ENCODE data around the gene SRCAP. TPM values are rescaled to one million over a fixed set of nuclear protein-coding genes. Genes with fewer than 3 reads are reported as not detected.

SRCAP gene
- total and polyA plus RNA-seq, 9 donors, result 7.9 to 28.3 (median 21.2) TPM

DNA sequence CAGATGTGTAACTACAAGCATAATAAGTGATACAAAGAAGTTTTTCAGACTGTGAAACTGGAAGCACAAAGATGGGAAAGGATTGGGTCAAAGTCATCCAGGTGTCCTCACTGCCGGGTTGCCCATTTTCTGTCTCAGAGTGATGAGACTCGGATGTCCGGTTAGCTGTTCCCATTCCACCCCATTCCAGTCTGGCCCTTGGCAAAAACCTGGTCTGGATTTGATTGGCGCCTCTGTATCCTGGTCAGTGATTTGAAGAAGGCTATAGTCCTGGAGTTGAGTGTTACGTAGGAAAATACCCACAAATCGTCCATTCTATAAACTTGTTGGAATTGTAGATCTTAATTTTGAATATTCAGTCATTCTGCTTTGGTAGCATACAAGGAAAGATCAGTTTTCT, 29.4 kb downstream of the SRCAP start:
- Histone ChIP-seq H3K4me3 (ENCODE audit: low read length) (no peak overlapping the region), H3K27ac (ENCODE audit: low read length) (no peak overlapping the region), H3K9me3 (replicated peaks; ENCODE audit: control insufficient read depth, low read depth, low read length) (no peaks in the 10 kb centered on the region), H3K36me3 (ENCODE audit: control insufficient read depth, insufficient read depth, low read length) (peaks cover 74% of the 10 kb centered on the region), H3K4me1 (ENCODE audit: control insufficient read depth, insufficient read depth, low read length) (no peaks in the 10 kb centered on the region), H3K27me3 (ENCODE audit: control insufficient read depth, insufficient read depth, low read length) (no peaks in the 10 kb centered on the region)
- WGBS (ENCODE audit: insufficient coverage), result 100% methylated on average over 1 of the region's 6 CpGs
- no peak for DNase-seq

DNA sequence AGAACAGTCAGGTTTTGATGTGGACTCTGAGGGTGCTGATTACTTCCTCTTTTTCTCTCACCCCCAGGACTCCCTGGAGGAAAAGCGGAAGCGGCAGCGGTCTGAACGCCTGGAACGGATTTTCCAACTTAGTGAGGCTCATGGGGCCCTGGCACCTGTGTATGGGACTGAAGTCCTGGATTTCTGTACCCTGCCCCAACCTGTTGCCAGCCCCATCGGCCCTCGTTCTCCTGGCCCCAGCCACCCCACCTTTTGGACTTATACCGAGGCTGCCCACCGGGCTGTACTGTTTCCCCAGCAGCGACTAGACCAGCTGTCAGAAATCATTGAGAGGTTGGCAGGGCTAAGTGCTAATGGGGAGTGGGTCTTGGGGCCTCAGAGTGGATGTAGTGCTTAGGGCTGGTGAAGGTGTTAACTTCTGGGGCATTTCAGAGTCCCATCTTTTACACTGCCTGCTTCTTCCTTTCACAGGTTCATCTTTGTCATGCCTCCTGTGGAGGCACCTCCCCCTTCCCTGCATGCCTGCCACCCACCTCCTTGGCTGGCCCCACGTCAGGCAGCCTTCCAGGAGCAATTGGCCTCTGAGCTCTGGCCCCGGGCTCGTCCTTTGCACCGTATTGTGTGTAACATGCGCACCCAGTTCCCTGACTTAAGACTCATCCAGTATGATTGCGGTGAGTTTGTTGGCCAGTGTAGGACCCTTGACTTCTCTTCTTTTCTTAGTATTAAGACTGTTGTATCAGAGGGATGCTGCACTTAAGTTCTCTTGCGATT, 30.1 kb downstream of the SRCAP start:
- H3K36me3 ChIP-seq (ENCODE audit: control insufficient read depth, insufficient read depth, low read length), result peaks cover 74% of the 10 kb centered on the region
- DNase-seq, result peak; percentile 55
- H3K4me3 ChIP-seq (ENCODE audit: low read length), result no peak overlapping the region
- no peaks in the 10 kb centered on the region for H3K4me1 ChIP-seq (ENCODE audit: control insufficient read depth, insufficient read depth, low read length)
- H3K27ac ChIP-seq (ENCODE audit: low read length), result no peak overlapping the region
- 66% methylated on average over 7 of the region's 17 CpGs for WGBS (ENCODE audit: insufficient coverage)
- H3K27me3 ChIP-seq (ENCODE audit: control insufficient read depth, insufficient read depth, low read length), result no peaks in the 10 kb centered on the region
- H3K9me3 ChIP-seq (replicated peaks; ENCODE audit: control insufficient read depth, low read depth, low read length), result no peaks in the 10 kb centered on the region

DNA sequence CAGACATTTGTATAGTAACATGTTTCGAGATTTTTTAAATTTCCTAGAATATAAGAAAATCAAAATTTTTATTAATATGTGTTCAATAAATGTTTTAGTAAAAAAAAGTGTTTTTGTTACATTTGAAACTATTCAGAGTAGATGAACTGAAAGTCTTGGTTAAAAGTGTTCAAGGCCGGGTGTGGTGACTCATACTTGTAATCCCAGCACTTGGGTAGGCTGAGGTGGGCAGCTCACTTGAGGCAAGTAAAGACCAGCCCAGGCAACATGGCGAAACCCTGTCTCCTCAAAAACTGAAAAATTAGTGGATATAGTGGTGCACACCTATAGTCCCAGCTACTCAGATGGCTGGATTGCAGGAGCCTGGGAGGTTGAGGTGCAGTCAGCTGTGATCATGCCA, 32.4 kb downstream of the SRCAP start:
- 96% methylated on average over 2 of the region's 3 CpGs for WGBS (ENCODE audit: insufficient coverage)
- H3K36me3 ChIP-seq (ENCODE audit: control insufficient read depth, insufficient read depth, low read length), result peaks cover 73% of the 10 kb centered on the region

GRCh38 chr16:30736995-30737793, 38.2 kb downstream of the SRCAP start:
- peaks cover 6% of the 10 kb centered on the region for H3K4me1 ChIP-seq (ENCODE audit: control insufficient read depth, insufficient read depth, low read length)
- H3K27me3 ChIP-seq (ENCODE audit: control insufficient read depth, insufficient read depth, low read length), result no peaks in the 10 kb centered on the region
- no peak overlapping the region for H3K27ac ChIP-seq (ENCODE audit: low read length)
- 90% methylated on average over 17 of the region's 17 CpGs for WGBS (ENCODE audit: insufficient coverage)
- no peak for DNase-seq
- H3K36me3 ChIP-seq (ENCODE audit: control insufficient read depth, insufficient read depth, low read length), result peaks cover 89% of the 10 kb centered on the region
- no peak overlapping the region for H3K4me3 ChIP-seq (ENCODE audit: low read length)
- H3K9me3 ChIP-seq (replicated peaks; ENCODE audit: control insufficient read depth, low read depth, low read length), result no peaks in the 10 kb centered on the region

More for the DNA sequence above, 32.4 kb downstream of the SRCAP start:
- Histone ChIP-seq H3K27me3 (ENCODE audit: control insufficient read depth, insufficient read depth, low read length) (no peaks in the 10 kb centered on the region), H3K9me3 (replicated peaks; ENCODE audit: control insufficient read depth, low read depth, low read length) (no peaks in the 10 kb centered on the region), H3K4me1 (ENCODE audit: control insufficient read depth, insufficient read depth, low read length) (no peaks in the 10 kb centered on the region), H3K27ac (ENCODE audit: low read length) (no peak overlapping the region), H3K4me3 (ENCODE audit: low read length) (no peak overlapping the region)
- DNase-seq, result no peak

DNA sequence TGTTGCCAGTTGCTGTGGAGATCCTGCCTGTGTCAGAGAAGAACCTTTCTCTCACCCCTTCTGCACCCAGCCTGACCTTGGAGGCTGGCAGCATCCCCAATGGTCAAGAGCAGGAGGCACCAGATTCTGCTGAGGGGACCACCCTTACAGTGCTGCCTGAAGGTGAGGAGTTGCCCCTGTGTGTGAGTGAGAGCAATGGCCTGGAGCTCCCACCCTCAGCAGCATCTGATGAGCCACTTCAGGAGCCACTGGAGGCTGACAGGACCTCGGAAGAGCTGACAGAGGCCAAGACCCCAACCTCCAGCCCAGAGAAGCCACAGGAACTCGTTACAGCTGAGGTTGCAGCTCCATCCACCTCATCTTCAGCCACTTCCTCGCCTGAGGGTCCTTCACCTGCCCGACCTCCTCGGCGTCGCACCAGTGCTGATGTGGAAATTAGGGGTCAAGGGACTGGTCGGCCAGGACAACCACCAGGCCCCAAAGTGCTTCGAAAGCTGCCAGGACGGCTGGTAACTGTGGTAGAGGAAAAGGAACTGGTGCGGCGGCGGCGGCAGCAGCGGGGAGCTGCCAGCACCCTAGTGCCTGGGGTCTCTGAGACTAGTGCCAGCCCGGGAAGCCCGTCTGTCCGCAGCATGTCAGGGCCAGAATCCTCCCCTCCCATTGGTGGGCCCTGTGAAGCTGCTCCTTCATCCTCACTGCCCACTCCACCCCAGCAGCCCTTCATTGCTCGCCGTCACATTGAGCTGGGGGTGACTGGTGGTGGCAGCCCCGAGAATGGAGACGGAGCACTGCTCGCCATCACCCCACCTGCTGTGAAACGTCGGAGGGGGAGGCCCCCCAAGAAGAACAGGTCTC, 39.0 kb downstream of the SRCAP start:
- Histone ChIP-seq H3K27ac (ENCODE audit: low read length) (no peak overlapping the region), H3K4me3 (ENCODE audit: low read length) (no peak overlapping the region), H3K9me3 (replicated peaks; ENCODE audit: control insufficient read depth, low read depth, low read length) (no peaks in the 10 kb centered on the region), H3K27me3 (ENCODE audit: control insufficient read depth, insufficient read depth, low read length) (no peaks in the 10 kb centered on the region), H3K36me3 (ENCODE audit: control insufficient read depth, insufficient read depth, low read length) (peaks cover 89% of the 10 kb centered on the region), H3K4me1 (ENCODE audit: control insufficient read depth, insufficient read depth, low read length) (peaks cover 6% of the 10 kb centered on the region)
- 95% methylated on average over 22 of the region's 25 CpGs for WGBS (ENCODE audit: insufficient coverage)
- no peak for DNase-seq

DNA sequence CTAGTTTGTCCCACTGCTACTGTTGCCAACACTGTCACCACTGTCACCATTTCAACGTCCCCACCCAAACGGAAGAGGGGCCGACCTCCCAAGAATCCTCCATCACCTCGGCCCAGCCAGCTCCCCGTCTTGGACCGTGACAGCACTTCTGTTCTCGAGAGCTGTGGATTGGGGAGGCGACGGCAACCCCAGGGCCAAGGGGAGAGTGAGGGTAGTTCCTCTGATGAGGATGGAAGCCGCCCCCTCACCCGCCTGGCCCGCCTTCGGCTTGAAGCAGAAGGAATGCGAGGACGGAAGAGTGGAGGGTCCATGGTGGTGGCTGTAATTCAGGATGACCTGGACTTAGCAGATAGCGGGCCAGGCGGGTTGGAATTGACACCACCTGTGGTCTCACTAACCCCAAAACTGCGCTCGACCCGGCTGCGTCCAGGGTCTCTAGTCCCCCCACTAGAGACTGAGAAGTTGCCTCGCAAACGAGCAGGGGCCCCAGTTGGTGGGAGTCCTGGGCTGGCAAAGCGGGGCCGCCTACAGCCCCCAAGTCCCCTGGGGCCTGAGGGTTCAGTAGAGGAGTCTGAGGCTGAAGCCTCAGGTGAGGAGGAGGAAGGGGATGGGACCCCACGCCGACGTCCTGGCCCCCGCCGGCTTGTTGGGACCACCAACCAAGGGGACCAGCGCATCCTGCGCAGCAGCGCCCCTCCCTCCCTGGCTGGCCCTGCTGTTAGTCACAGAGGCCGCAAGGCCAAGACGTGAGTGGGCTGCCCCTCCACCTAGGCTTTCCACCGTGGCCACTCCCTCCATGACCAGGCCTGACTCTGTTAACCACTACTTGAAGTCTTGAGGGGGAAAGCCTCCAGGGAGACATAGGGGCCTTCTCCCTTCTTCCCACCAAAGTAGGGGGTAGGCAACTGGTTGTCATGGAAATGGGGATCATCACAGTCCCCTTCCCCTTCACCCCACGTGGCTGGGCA, 40.3 kb downstream of the SRCAP start:
- no peaks in the 10 kb centered on the region for H3K9me3 ChIP-seq (replicated peaks; ENCODE audit: control insufficient read depth, low read depth, low read length)
- DNase-seq, result no peak
- no peak overlapping the region for H3K27ac ChIP-seq (ENCODE audit: low read length)
- 95% methylated on average over 8 of the region's 37 CpGs for WGBS (ENCODE audit: insufficient coverage)
- no peak overlapping the region for H3K4me3 ChIP-seq (ENCODE audit: low read length)
- H3K27me3 ChIP-seq (ENCODE audit: control insufficient read depth, insufficient read depth, low read length), result no peaks in the 10 kb centered on the region
- peaks cover 7% of the 10 kb centered on the region for H3K4me1 ChIP-seq (ENCODE audit: control insufficient read depth, insufficient read depth, low read length)
- H3K36me3 ChIP-seq (ENCODE audit: control insufficient read depth, insufficient read depth, low read length), result peaks cover 83% of the 10 kb centered on the region

DNA sequence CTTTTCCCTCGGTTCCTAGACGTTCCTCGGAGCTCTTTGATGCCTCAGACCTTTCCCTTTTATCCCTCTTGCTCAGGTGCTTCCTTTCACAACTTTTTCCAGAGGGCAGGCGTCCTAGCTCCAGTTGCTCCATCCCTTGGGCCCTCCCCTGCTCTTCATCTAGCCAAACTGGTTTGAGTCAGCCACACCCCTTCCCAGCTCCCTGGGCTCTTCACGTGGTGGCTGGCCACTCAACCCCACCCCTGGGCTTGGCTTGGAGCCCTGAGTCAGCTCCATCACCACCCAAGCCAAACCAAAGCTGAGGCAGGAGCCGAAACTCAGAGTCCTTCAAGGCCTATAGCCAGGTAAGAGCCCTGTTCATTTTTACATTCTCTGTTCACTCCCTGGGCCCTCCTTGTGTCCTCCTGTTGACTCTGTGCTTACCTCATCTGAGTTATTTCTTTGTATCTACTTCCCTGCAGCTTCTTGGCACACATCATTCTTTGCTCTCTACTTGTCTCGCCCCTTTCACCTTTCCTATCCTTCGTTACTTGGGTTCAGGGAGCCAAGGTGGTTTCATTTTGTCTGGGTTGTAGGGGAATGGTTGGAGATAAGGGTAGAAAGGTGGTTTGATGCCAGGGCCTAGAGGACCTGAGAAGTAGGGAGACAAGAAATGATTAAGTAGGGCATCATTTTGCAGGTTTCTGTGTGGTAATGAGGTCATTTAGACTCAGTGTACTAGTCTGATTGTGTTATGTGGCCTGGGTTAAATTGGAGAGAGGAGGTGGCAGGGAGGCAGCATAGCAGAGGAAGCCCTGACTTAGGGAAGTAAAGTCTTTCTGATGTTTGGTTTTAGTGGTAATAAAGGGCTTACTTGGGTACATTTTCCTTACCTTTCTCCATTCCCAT, 41.6 kb downstream of the SRCAP start:
- Histone ChIP-seq H3K27ac (ENCODE audit: low read length) (no peak overlapping the region), H3K36me3 (ENCODE audit: control insufficient read depth, insufficient read depth, low read length) (peaks cover 76% of the 10 kb centered on the region), H3K9me3 (replicated peaks; ENCODE audit: control insufficient read depth, low read depth, low read length) (no peaks in the 10 kb centered on the region), H3K27me3 (ENCODE audit: control insufficient read depth, insufficient read depth, low read length) (no peaks in the 10 kb centered on the region), H3K4me3 (ENCODE audit: low read length) (no peak overlapping the region), H3K4me1 (ENCODE audit: control insufficient read depth, insufficient read depth, low read length) (peaks cover 7% of the 10 kb centered on the region)
- WGBS (ENCODE audit: insufficient coverage), result 43% methylated on average over 6 of the region's 8 CpGs
- DNase-seq, result peak; percentile 61

GRCh38 chr16:30741461-30741914, 42.5 kb downstream of the SRCAP start:
- Histone ChIP-seq H3K27me3 (ENCODE audit: control insufficient read depth, insufficient read depth, low read length) (no peaks in the 10 kb centered on the region), H3K27ac (ENCODE audit: low read length) (no peak overlapping the region), H3K4me1 (ENCODE audit: control insufficient read depth, insufficient read depth, low read length) (peaks cover 7% of the 10 kb centered on the region), H3K9me3 (replicated peaks; ENCODE audit: control insufficient read depth, low read depth, low read length) (no peaks in the 10 kb centered on the region), H3K4me3 (ENCODE audit: low read length) (no peak overlapping the region), H3K36me3 (ENCODE audit: control insufficient read depth, insufficient read depth, low read length) (peaks cover 67% of the 10 kb centered on the region)
- no peak for DNase-seq
- 100% methylated on average over 1 of the region's 6 CpGs for WGBS (ENCODE audit: insufficient coverage)
